A549 (cell line): ENCODE measurements around the gene GLO1. TPM values are rescaled to one million over a fixed set of nuclear protein-coding genes. Genes with fewer than 3 reads are reported as not detected.

Source experiments
- ATAC-seq, 2 experiments: fragments of 200-7000 bp in 1 of 2; fragments of >200 bp in 1 of 2; cut with Nextera tagmentation in 1 of 2; cut with Tn5 transposase in 1 of 2; 3 replicates each; pipeline versions ENCODE4 v1.8.0 to v1.9.1; 2018 to 2020; ENCODE audit warnings: mild to moderate bottlenecking in 1 of 2, moderate library complexity in 1 of 2
- CTCF ChIA-PET: fragments of 300-600 bp; sonication (Branson Sonifier 250); formaldehyde crosslinking; extraction: SDS; loops from one replicate; lab custom pipeline; 2021; ENCODE audit warnings: antibody characterized with exemption, inconsistent platforms; lab: Yijun Ruan, JAX
- POLR2A ChIA-PET: fragments of 350-600 bp; formaldehyde crosslinking; extraction: SDS; loops from one replicate; lab custom pipeline; 2021; ENCODE audit warnings: antibody characterized with exemption, inconsistent platforms; lab: Yijun Ruan, JAX
- DNase-seq, 2 experiments: peaks; one replicate each; pipeline versions ENCODE4 v3.0.0 to v3.0.0-alpha.2; 2011 to 2016; ENCODE audit warnings: low read depth in 1 of 2, low spot score in 1 of 2
- FAIRE-seq: peaks from 2 replicates; lab custom pipeline; 2011; peaks lifted over from hg19 to GRCh38; lab: Jason Lieb, UNC
- H3K27ac ChIP-seq, 2 experiments: fragments of >200 bp; sonication (Bioruptor Twin); formaldehyde crosslinking; 3 replicates each; pipeline ENCODE4 v1.5.1; 2016 to 2017
- H3K4me1 ChIP-seq: fragments of >200 bp; sonication (Bioruptor Twin); formaldehyde crosslinking; 3 replicates; pipeline ENCODE4 v1.6.1; 2016
- H3K4me2 ChIP-seq: fragments of >200 bp; sonication (Bioruptor Twin); formaldehyde crosslinking; 3 replicates; pipeline ENCODE4 v1.6.1; 2016
- H3K4me3 ChIP-seq: fragments of >200 bp; sonication (Bioruptor Twin); formaldehyde crosslinking; 3 replicates; pipeline ENCODE4 v1.5.1; 2016
- H3K9me3 ChIP-seq: fragments of >200 bp; sonication (Bioruptor Twin); formaldehyde crosslinking; 3 replicates; pipeline ENCODE4 v1.6.1; 2016
- ATOH8 ChIP-seq: fragments of 250-450 bp; sonication (Bioruptor Pico); IDR thresholded peaks from 2 replicates; pipeline ENCODE4 v1.5.0; 2020; ENCODE audit warnings: low read depth, mild to moderate bottlenecking, moderate library complexity
- BHLHE40 ChIP-seq: IDR thresholded peaks from 2 replicates; pipeline ENCODE4 v1.6.1; 2012; ENCODE audit warnings: low read depth, low read length, inconsistent platforms
- CBX2 ChIP-seq: fragments of 200-600 bp; sonication (generic); IDR thresholded peaks from 2 replicates; pipeline ENCODE4 v1.6.1; 2016; ENCODE audit warnings: low read depth, mild to moderate bottlenecking, borderline replicate concordance
- CHD4 ChIP-seq: fragments of 200-600 bp; sonication (generic); IDR thresholded peaks from 2 replicates; pipeline ENCODE4 v1.6.1; 2016; ENCODE audit warnings: antibody characterized with exemption, mild to moderate bottlenecking, borderline replicate concordance
- E2F6 ChIP-seq: IDR thresholded peaks from 2 replicates; pipeline ENCODE4 v1.6.1; 2012; ENCODE audit warnings: low read depth, borderline replicate concordance
- EHMT2 ChIP-seq: fragments of 200-600 bp; sonication (generic); IDR thresholded peaks from 2 replicates; pipeline ENCODE4 v1.6.1; 2016; ENCODE audit warnings: antibody characterized with exemption, low read depth, mild to moderate bottlenecking, moderate library complexity
- FOSL2 ChIP-seq, 2 experiments: fragments of 450-650 bp in 1 of 2; fragments of >200 bp in 1 of 2; sonication (Bioruptor Twin) in 1 of 2; formaldehyde crosslinking; IDR thresholded peaks; 2 replicates each; pipeline versions ENCODE4 v1.5.0 to v1.6.1; 2016 to 2020; ENCODE audit warnings: mild to moderate bottlenecking in 1 of 2, moderate library complexity in 1 of 2
- HEYL ChIP-seq: fragments of 250-450 bp; sonication (Bioruptor Pico); IDR thresholded peaks from 2 replicates; pipeline ENCODE4 v1.8.0; 2021; ENCODE audit warnings: mild to moderate bottlenecking, moderate library complexity
- JUN ChIP-seq, 2 experiments: fragments of >200 bp; sonication (Bioruptor Twin); formaldehyde crosslinking; IDR thresholded peaks; 2 replicates in 1 of 2; 3 replicates in 1 of 2; pipeline ENCODE4 v1.6.1; 2016 to 2017
- KDM5A ChIP-seq: fragments of 200-600 bp; sonication (generic); IDR thresholded peaks from 2 replicates; pipeline ENCODE4 v1.6.1; 2016; ENCODE audit warnings: antibody characterized with exemption, mild to moderate bottlenecking
- MAFK ChIP-seq: fragments of 450-650 bp; IDR thresholded peaks from 2 replicates; pipeline ENCODE4 v1.6.1; 2014; ENCODE audit not compliant: partially characterized antibody
- MAZ ChIP-seq: fragments of 150-350 bp; IDR thresholded peaks from 2 replicates; pipeline ENCODE4 v1.6.1; 2014; ENCODE audit warnings: antibody characterized with exemption, low read depth, low read length, borderline replicate concordance
- MYC ChIP-seq: IDR thresholded peaks from 2 replicates; pipeline ENCODE4 v1.6.1; 2012; ENCODE audit warnings: mild to moderate bottlenecking, inconsistent platforms, low read length, improper control_type of control experiment, borderline replicate concordance
- NFE2L2 ChIP-seq: fragments of 150-350 bp; conservative IDR thresholded peaks from 2 replicates; pipeline ENCODE4 v1.6.1; 2014; ENCODE audit warnings: low read length
- PHF8 ChIP-seq: fragments of 200-600 bp; sonication (generic); IDR thresholded peaks from 2 replicates; pipeline ENCODE4 v1.6.1; 2016; ENCODE audit warnings: low read depth, mild to moderate bottlenecking, antibody characterized with exemption, moderate library complexity, borderline replicate concordance
- POLR2A ChIP-seq: IDR thresholded peaks from 2 replicates; pipeline ENCODE4 v1.6.1; 2012; ENCODE audit warnings: mild to moderate bottlenecking, low read length
- RNF2 ChIP-seq: fragments of 200-600 bp; sonication (generic); IDR thresholded peaks from 2 replicates; pipeline ENCODE4 v1.6.1; 2016; ENCODE audit warnings: low read depth, mild to moderate bottlenecking, antibody characterized with exemption, moderate library complexity, borderline replicate concordance
- SREBF2 ChIP-seq: fragments of 450-650 bp; IDR thresholded peaks from 2 replicates; pipeline ENCODE4 v1.6.1; 2014; ENCODE audit warnings: mild to moderate bottlenecking, moderate library complexity
- ZSCAN20 ChIP-seq: fragments of 250-450 bp; sonication (Bioruptor Pico); IDR thresholded peaks from 2 replicates; pipeline ENCODE4 v1.8.0; 2022; ENCODE audit warnings: mild to moderate bottlenecking, moderate library complexity
- WGBS: methylation state at CpG from one replicate; pipeline ENCODE4 v1.1.6; 2017; ENCODE audit errors: missing lambda C conversion rate; 5-methylcytosine and 5-hydroxymethylcytosine counted together
- polyA minus RNA-seq: library from RNA; depleted of rRNA, polyadenylated mRNA; stranded (reverse); fragments of >200 nt; gene quantifications from 2 replicates; pipeline ENCODE4 v1.2.3, GENCODE V29; 2011; rRNA and poly(A)+ RNA removed
- polyA plus RNA-seq, 4 experiments: library from polyadenylated mRNA; depleted of rRNA in 3 of 4; stranded (reverse); fragments of >200 nt; fragmentation: RNase III in 1 of 4; extraction: RNeasy Plus Mini Kit Qiagen cat#74134 plus additional on column Dnase treatment in 1 of 4; gene quantifications; 2 replicates in 3 of 4; 3 replicates in 1 of 4; pipeline ENCODE4 v1.2.3, GENCODE V29; 2011 to 2017
- TF ChIP-seq, protein P1 (sequence below): fragments of 150-350 bp; IDR thresholded peaks from 2 replicates; pipeline ENCODE4 v1.6.1; 2014; ENCODE audit warnings: low read depth, mild to moderate bottlenecking, low read length
- TF ChIP-seq, protein P2 (sequence below): fragments of >200 bp; sonication (Bioruptor Twin); formaldehyde crosslinking; IDR thresholded peaks from 3 replicates; pipeline ENCODE4 v1.6.1; 2016
- TF ChIP-seq, protein P3 (sequence below): fragments of 450-650 bp; IDR thresholded peaks from 2 replicates; pipeline ENCODE4 v1.6.1; 2014; ENCODE audit warnings: antibody characterized with exemption

GLO1 gene
- 97.4 and 128 TPM in 2 replicates for polyA plus RNA-seq (2011; rRNA removed)
- 32.3 and 37.6 TPM in 2 replicates for polyA plus RNA-seq (2012; cell fraction: cytosol; rRNA removed)
- 9.9 and 15.1 TPM in 2 replicates for polyA plus RNA-seq (2012; cell fraction: nucleus; rRNA removed)
- polyA plus RNA-seq (2017; fragmentation: RNase III; extraction: RNeasy Plus Mini Kit Qiagen cat#74134 plus additional on column Dnase treatment) = 98.4 to 106 TPM (median 105 TPM) in 3 replicates
- 10.2 and 12.4 TPM in 2 replicates for polyA minus RNA-seq

DNA sequence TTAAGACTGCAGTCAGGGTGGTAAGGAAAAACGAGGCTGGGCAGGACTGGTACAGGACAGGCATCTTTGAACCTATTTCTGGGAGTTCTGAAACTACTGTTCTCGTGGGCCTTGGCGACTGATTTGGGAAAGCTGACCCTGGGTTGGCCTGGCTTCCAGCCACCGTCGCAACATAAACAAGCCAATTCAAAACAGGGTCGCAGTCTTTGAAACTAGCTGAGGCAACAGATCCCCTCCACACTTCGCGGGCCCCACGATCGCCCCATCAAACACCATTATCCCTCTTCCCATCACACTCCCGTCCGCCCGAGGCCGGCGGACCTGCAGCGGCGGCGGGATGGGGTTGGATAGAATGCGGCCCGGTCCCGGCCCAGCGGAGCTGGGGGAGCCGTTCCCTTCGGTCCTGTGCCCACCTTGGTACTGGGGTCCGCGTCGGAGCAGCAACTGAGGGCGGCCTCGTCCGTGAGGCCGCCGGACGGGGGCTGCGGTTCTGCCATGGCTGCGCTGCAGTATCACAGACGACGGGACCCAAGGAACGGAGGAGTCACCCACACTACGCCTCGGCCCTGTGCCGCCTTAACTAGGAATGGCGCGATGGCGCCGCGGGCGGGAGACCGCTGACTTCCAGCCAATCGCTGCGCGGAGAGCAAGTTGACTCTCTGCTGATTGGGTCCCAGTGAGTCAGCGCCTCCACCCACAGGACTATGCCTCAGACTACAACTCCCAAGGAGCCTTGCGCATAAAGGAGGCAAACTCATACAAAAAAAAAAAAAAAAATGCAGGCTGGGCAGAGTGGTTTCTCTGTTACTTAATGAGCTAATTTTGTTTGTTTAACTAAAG is at the start of gene GLO1:
Gene GLO1, minus strand, starts transcription at position 588 of the 840 bp plus-strand sequence. Its CDS starts 91 bp downstream, at position 497.
- H3K4me3 ChIP-seq = peak within 1 kb of the TSS; percentile 77
- no peaks in the 10 kb centered on the region for H3K9me3 ChIP-seq
- peak; percentile 100 for ATAC-seq
- peak within 1 kb of the TSS; percentile 82 to 95 for H3K27ac ChIP-seq
- POLR2A ChIA-PET = interaction anchor here (0.6 to 1.4 kb wide), 4 partner anchors 11 to 436 kb away, joined by 3 to 4 read pairs (median 3); no protein-coding TSS in a partner anchor
- TF ChIP-seq, protein P1, sequence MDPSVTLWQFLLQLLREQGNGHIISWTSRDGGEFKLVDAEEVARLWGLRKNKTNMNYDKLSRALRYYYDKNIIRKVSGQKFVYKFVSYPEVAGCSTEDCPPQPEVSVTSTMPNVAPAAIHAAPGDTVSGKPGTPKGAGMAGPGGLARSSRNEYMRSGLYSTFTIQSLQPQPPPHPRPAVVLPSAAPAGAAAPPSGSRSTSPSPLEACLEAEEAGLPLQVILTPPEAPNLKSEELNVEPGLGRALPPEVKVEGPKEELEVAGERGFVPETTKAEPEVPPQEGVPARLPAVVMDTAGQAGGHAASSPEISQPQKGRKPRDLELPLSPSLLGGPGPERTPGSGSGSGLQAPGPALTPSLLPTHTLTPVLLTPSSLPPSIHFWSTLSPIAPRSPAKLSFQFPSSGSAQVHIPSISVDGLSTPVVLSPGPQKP = no peak
- TF ChIP-seq FOSL2 (IDR thresholded peaks at IDR 0.05) (no peak), FOSL2 (CRISPR knock-in tag; IDR thresholded peaks at IDR 0.05) (0 out of 2 replicates have a peak, but pooled peaks have one; percentile 14), MYC (no peak), HEYL (no peak), POLR2A (peak; percentile 84), MAFK (peak; percentile 29), E2F6 (peak; percentile 88), PHF8 (peak; percentile 96), RNF2 (peak; percentile 66; the same call in 1 of the 2 replicates), JUN (IDR thresholded peaks at IDR 0.05) (peak; percentile 47 to 52; a peak in 2 of 5 replicates), EHMT2 (no peak)
- TF ChIP-seq, protein P2, sequence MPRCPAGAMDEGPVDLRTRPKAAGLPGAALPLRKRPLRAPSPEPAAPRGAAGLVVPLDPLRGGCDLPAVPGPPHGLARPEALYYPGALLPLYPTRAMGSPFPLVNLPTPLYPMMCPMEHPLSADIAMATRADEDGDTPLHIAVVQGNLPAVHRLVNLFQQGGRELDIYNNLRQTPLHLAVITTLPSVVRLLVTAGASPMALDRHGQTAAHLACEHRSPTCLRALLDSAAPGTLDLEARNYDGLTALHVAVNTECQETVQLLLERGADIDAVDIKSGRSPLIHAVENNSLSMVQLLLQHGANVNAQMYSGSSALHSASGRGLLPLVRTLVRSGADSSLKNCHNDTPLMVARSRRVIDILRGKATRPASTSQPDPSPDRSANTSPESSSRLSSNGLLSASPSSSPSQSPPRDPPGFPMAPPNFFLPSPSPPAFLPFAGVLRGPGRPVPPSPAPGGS = peak; percentile 59; the same call in 2 of the 3 replicates
- TF ChIP-seq, protein P3, sequence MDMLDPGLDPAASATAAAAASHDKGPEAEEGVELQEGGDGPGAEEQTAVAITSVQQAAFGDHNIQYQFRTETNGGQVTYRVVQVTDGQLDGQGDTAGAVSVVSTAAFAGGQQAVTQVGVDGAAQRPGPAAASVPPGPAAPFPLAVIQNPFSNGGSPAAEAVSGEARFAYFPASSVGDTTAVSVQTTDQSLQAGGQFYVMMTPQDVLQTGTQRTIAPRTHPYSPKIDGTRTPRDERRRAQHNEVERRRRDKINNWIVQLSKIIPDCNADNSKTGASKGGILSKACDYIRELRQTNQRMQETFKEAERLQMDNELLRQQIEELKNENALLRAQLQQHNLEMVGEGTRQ = no peak
- DNase-seq = peak; percentile 94 to 96
- H3K4me2 ChIP-seq = peak within 1 kb of the TSS; percentile 91
- FAIRE-seq = no peak
- H3K4me1 ChIP-seq = 0 out of 3 replicates have a peak, but pooled peaks cover 3% of the 10 kb centered on the region
- CTCF ChIA-PET = no interaction called here
- WGBS = under 1% methylated on average over 17 of the region's 53 CpGs

GRCh38 chr6:38750968-38751615 is 48.1 kb upstream of the GLO1 start:
- TF ChIP-seq CBX2 = no peak
- TF ChIP-seq MAZ = no peak
- TF ChIP-seq ATOH8 (CRISPR knock-in tag) = no peak
- TF ChIP-seq, protein P1 = no peak
- no peak for TF ChIP-seq KDM5A
- TF ChIP-seq BHLHE40 = no peak
- no peak for TF ChIP-seq ZSCAN20 (CRISPR knock-in tag)
- TF ChIP-seq NFE2L2 = no peak
- no peak for TF ChIP-seq CHD4
- TF ChIP-seq SREBF2 = no peak
- no peak for TF ChIP-seq JUN (IDR thresholded peaks at IDR 0.05)
- H3K27ac ChIP-seq = no peak overlapping the region
- H3K4me1 ChIP-seq = no peaks in the 10 kb centered on the region
- FAIRE-seq = no peak
- no peak overlapping the region for H3K4me3 ChIP-seq
- ChIA-PET POLR2A (interaction anchor here (0.6 kb wide), 1 partner anchor 112 kb away, joined by 5 read pairs; no protein-coding TSS in a partner anchor), CTCF (interaction anchor here (1.0 kb wide), 2 partner anchors 12 to 18 kb away, joined by 3 to 4 read pairs; no protein-coding TSS in a partner anchor)
- H3K4me2 ChIP-seq = no peak overlapping the region
- no peak for ATAC-seq
- no peak for DNase-seq
- 0% methylated on average over 1 of the region's 1 CpG for WGBS
- H3K9me3 ChIP-seq = no peaks in the 10 kb centered on the region
